Choroid plexus epithelial cell (primary cell): ENCODE results near the gene TTC39B.
A peak's percentile ranks its signal among the peaks of the same experiment; 100 is the strongest.

Source experiments
- DNase-seq: peaks from one replicate; pipeline ENCODE4 v3.0.0-alpha.2; 2010; ENCODE audit warnings: low read depth
- H3K4me3 ChIP-seq: 2 replicates; pipeline ENCODE4 v1.5.1; 2011; ENCODE audit warnings: low read depth, mild to moderate bottlenecking, control low read depth, low read length, moderate library complexity
- CTCF ChIP-seq: conservative IDR thresholded peaks from 2 replicates; pipeline ENCODE4 v1.5.1; 2011; ENCODE audit warnings: low read depth, mild to moderate bottlenecking, control low read depth, inconsistent platforms, low read length, moderate library complexity

TTC39B gene

GRCh38 chr9:15182101-15182551 lies 124.9 kb downstream of the TTC39B start:
- TF ChIP-seq CTCF, result no peak
- no peak overlapping the region for H3K4me3 ChIP-seq
- DNase-seq, result no peak

- no peak overlapping the region for H3K4me3 ChIP-seq
- no peak for DNase-seq
- TF ChIP-seq CTCF, result no peak
Measured at GRCh38 chr9:15180124-15180523, 126.9 kb downstream of the TTC39B start.

- no peak overlapping the region for H3K4me3 ChIP-seq
- TF ChIP-seq CTCF, result no peak
- DNase-seq, result no peak
Measured at GRCh38 chr9:15178631-15179030, 128.4 kb downstream of the TTC39B start.

- DNase-seq, result no peak
- no peak for TF ChIP-seq CTCF
- H3K4me3 ChIP-seq, result no peak overlapping the region
Measured at GRCh38 chr9:15176836-15177235, 130.2 kb downstream of the TTC39B start.

GRCh38 chr9:15163931-15164330 lies 143.1 kb downstream of the TTC39B start:
- no peak for TF ChIP-seq CTCF
- H3K4me3 ChIP-seq, result no peak overlapping the region
- DNase-seq, result no peak

- no peak overlapping the region for H3K4me3 ChIP-seq
- no peak for TF ChIP-seq CTCF
- DNase-seq, result no peak
Measured at GRCh38 chr9:15161753-15162152, 145.3 kb downstream of the TTC39B start.

GRCh38 chr9:15160673-15161072 lies 146.3 kb downstream of the TTC39B start:
- no peak for TF ChIP-seq CTCF
- H3K4me3 ChIP-seq, result no peak overlapping the region
- DNase-seq, result peak; percentile 65
